ENCODE measurements around the gene DEPDC5. TPM values are rescaled to one million over a fixed set of nuclear protein-coding genes. Genes with fewer than 3 reads are reported as not detected.

Gene DEPDC5
- total and polyA plus RNA-seq, 3 experiments from 2014 or later = 11.1 to 38.1 (median 29.1) TPM

DNA sequence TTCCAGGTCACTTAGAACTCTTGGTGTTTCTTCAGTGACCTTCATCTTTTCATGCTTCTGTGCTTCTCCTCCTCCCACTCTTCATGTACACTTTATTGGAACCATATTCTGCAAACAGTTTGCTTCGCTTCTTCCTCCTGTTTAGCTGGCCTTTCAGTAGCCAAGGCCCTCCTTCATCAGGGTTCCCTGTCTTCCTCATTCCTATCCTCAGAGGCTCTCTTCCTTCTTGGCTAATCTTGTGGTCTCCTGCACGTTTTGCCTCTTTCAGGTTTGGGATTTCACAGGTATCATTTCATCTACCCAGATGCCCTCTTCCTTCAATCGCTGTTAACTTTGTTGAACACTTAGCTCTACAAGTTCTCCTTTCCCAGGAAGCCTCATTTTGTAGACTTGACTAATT, 66.8 kb downstream of the DEPDC5 start:
- Mint-ChIP-seq H3K4me1 (no peaks in the 10 kb centered on the region), H3K4me3 (no peak overlapping the region), H3K9me3 (no peaks in the 10 kb centered on the region), H3K27ac (peak overlapping the region in 1 of 8 donors; percentile 13), H3K36me3 (peaks cover 21 to 89% (median 43%) of the 10 kb centered on the region in 3 donors), H3K27me3 (no peaks in the 10 kb centered on the region)
- H3K36me3 ChIP-seq (ENCODE audit: insufficient read depth, low read length) = peaks cover 43% of the 10 kb centered on the region
- CTCF ChIA-PET = no interaction called here
- H3K4me3 ChIP-seq (ENCODE audit: low read length) = no peak overlapping the region
- no peak overlapping the region for H3K27ac ChIP-seq (ENCODE audit: low read depth, low read length)
- no peak for DNase-seq
- H3K4me1 ChIP-seq (ENCODE audit: insufficient read depth, low read length) = no peaks in the 10 kb centered on the region
- POLR2A ChIA-PET = no interaction called here
- no peaks in the 10 kb centered on the region for H3K9me3 ChIP-seq (ENCODE audit: low read length)
- H3K27me3 ChIP-seq (ENCODE audit: insufficient read depth, low read length, poor library complexity, severe bottlenecking) = no peaks in the 10 kb centered on the region

DNA sequence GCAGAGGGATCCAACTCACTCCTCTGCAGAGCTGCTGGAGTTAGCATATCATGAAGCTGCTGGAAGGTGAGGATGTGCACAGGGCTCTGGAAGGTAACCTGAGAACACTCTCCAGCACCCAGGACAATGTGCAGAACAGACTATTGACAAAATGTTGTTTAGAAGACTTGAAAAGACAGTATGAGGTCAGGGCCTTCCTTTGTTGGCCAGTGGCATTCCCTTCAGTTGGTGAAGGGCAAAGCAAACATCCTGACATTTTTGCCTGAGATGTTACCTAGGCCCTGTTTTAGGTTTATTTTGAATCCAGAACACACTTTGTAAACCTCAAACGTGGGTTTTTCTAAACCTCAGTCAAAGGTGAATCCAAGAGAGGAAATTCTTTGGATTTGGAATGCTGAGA, 67.8 kb downstream of the DEPDC5 start:
- peaks cover 21 to 89% (median 41%) of the 10 kb centered on the region in 3 donors for H3K36me3 Mint-ChIP-seq
- no peak overlapping the region for H3K27ac Mint-ChIP-seq
- no peak overlapping the region for H3K4me3 ChIP-seq (ENCODE audit: low read length)
- no peak overlapping the region for H3K27ac ChIP-seq (ENCODE audit: low read depth, low read length)
- H3K4me1 ChIP-seq (ENCODE audit: insufficient read depth, low read length) = no peaks in the 10 kb centered on the region
- DNase-seq = no peak
- ChIA-PET CTCF (no interaction called here), POLR2A (interaction anchor here (0.5 kb wide), 1 partner anchor 50 kb away, joined by 3 read pairs; no protein-coding TSS in a partner anchor)
- no peaks in the 10 kb centered on the region for H3K9me3 ChIP-seq (ENCODE audit: low read length)
- no peaks in the 10 kb centered on the region for H3K27me3 Mint-ChIP-seq
- no peaks in the 10 kb centered on the region for H3K9me3 Mint-ChIP-seq
- H3K36me3 ChIP-seq (ENCODE audit: insufficient read depth, low read length) = peaks cover 44% of the 10 kb centered on the region
- no peak overlapping the region for H3K4me3 Mint-ChIP-seq
- H3K4me1 Mint-ChIP-seq = no peaks in the 10 kb centered on the region
- H3K27me3 ChIP-seq (ENCODE audit: insufficient read depth, low read length, poor library complexity, severe bottlenecking) = no peaks in the 10 kb centered on the region

GRCh38 chr22:31822523-31822922, 68.7 kb downstream of the DEPDC5 start:
- Mint-ChIP-seq H3K4me1 (no peaks in the 10 kb centered on the region), H3K4me3 (no peak overlapping the region), H3K9me3 (no peaks in the 10 kb centered on the region), H3K36me3 (peaks cover 21 to 87% (median 41%) of the 10 kb centered on the region in 3 donors), H3K27me3 (no peaks in the 10 kb centered on the region), H3K27ac (peak overlapping the region in 1 of 8 donors; percentile 64)
- no peak for DNase-seq
- Histone ChIP-seq H3K36me3 (ENCODE audit: insufficient read depth, low read length) (peaks cover 47% of the 10 kb centered on the region), H3K9me3 (ENCODE audit: low read length) (no peaks in the 10 kb centered on the region), H3K27me3 (ENCODE audit: insufficient read depth, low read length, poor library complexity, severe bottlenecking) (no peaks in the 10 kb centered on the region), H3K4me3 (ENCODE audit: low read length) (no peak overlapping the region), H3K27ac (ENCODE audit: low read depth, low read length) (no peak overlapping the region), H3K4me1 (ENCODE audit: insufficient read depth, low read length) (no peaks in the 10 kb centered on the region)
- ChIA-PET POLR2A (no interaction called here), CTCF (no interaction called here)

DNA sequence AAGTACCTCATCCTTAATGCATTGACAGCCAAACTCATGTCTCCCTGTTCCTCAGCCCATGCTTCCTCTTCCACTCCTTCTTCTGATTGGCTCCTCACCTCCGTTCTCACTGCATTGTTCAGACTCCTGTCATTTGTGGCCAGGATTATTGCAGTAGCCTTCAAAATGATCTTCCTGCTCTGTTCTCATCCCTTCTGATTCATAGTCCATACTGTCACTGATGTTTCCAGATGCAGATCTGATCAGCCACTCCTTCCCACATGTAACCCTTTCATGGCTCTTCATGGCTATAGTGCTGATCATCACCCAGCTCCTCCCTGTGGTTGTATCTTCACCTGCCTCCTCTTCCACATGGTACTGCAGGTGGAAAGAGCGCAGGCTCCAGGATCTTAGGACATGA, 71.7 kb downstream of the DEPDC5 start:
- H3K4me3 ChIP-seq (ENCODE audit: low read length) = no peak overlapping the region
- CTCF ChIA-PET = no interaction called here
- Mint-ChIP-seq H3K9me3 (no peaks in the 10 kb centered on the region), H3K27me3 (no peaks in the 10 kb centered on the region), H3K4me3 (no peak overlapping the region), H3K27ac (peak overlapping the region in 3 of 8 donors; percentile 4 to 45 (median 11)), H3K4me1 (peaks cover 0 to 3% (median 0%) of the 10 kb centered on the region in 3 donors), H3K36me3 (peaks cover 6 to 82% (median 34%) of the 10 kb centered on the region in 3 donors)
- no peak for DNase-seq
- no peak overlapping the region for H3K27ac ChIP-seq (ENCODE audit: low read depth, low read length)
- peaks cover 27% of the 10 kb centered on the region for H3K36me3 ChIP-seq (ENCODE audit: insufficient read depth, low read length)
- POLR2A ChIA-PET = interaction anchor here (0.6 kb wide), 1 partner anchor 30 kb away, joined by 4 read pairs; no protein-coding TSS in a partner anchor
- no peaks in the 10 kb centered on the region for H3K4me1 ChIP-seq (ENCODE audit: insufficient read depth, low read length)
- no peaks in the 10 kb centered on the region for H3K9me3 ChIP-seq (ENCODE audit: low read length)
- H3K27me3 ChIP-seq (ENCODE audit: insufficient read depth, low read length, poor library complexity, severe bottlenecking) = no peaks in the 10 kb centered on the region

DNA sequence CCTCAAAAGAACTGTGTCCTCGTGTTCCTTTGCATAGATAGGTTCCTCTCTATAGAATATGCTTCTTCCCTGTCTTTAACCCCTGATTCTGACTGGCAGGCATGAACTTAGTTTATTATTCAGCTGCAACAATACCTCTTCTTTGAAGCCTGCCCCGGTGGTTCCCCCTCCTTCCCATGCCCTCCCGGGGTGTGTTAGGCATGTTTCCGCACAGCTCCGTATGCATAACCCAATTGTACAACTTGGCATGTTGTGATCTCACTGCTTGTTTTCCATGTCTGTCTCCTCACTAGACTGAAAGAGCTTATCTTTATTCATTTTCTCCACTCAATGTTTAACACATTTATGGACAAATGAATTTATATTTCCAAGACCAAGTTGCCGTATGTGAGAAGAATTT, 72.6 kb downstream of the DEPDC5 start:
- H3K4me1 ChIP-seq (ENCODE audit: insufficient read depth, low read length) = no peaks in the 10 kb centered on the region
- no peaks in the 10 kb centered on the region for H3K27me3 ChIP-seq (ENCODE audit: insufficient read depth, low read length, poor library complexity, severe bottlenecking)
- Mint-ChIP-seq H3K36me3 (peaks cover 0 to 81% (median 26%) of the 10 kb centered on the region in 3 donors), H3K9me3 (no peaks in the 10 kb centered on the region), H3K4me1 (peaks cover 0 to 3% (median 0%) of the 10 kb centered on the region in 3 donors), H3K4me3 (peak overlapping the region in 1 of 7 donors; percentile 13), H3K27ac (peak overlapping the region in 1 of 8 donors; percentile 65), H3K27me3 (no peaks in the 10 kb centered on the region)
- H3K4me3 ChIP-seq (ENCODE audit: low read length) = no peak overlapping the region
- H3K27ac ChIP-seq (ENCODE audit: low read depth, low read length) = no peak overlapping the region
- H3K36me3 ChIP-seq (ENCODE audit: insufficient read depth, low read length) = peaks cover 22% of the 10 kb centered on the region
- CTCF ChIA-PET = no interaction called here
- no peaks in the 10 kb centered on the region for H3K9me3 ChIP-seq (ENCODE audit: low read length)
- DNase-seq = no peak
- POLR2A ChIA-PET = no interaction called here

DNA sequence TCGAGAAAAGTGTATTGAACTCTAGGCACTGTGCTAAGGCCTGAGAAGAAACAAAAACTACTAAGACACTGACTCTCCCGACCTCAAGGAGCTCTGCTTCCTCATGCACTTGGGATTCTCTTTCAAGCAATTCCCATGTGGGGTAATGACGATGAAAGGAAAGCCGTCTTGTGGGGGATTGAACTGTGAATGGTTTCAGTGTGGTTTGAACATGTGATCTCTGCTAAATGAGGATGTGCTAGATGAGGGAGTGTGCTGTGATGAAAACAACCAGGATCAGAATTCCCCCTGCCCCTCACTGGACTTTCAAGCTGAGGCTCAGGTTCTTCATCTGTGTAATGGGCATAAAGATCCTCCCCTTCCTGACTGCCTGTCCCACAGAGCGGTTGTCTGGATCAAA, 74.9 kb downstream of the DEPDC5 start:
- POLR2A ChIA-PET = no interaction called here
- no peak for DNase-seq
- Mint-ChIP-seq H3K27ac (peak overlapping the region in 3 of 8 donors; percentile 2 to 78 (median 77)), H3K9me3 (no peaks in the 10 kb centered on the region), H3K4me3 (no peak overlapping the region), H3K27me3 (no peaks in the 10 kb centered on the region), H3K4me1 (peaks cover 0 to 4% (median 3%) of the 10 kb centered on the region in 3 donors), H3K36me3 (peaks cover 5 to 78% (median 24%) of the 10 kb centered on the region in 3 donors)
- H3K9me3 ChIP-seq (ENCODE audit: low read length) = no peaks in the 10 kb centered on the region
- H3K36me3 ChIP-seq (ENCODE audit: insufficient read depth, low read length) = peaks cover 19% of the 10 kb centered on the region
- no peak overlapping the region for H3K4me3 ChIP-seq (ENCODE audit: low read length)
- H3K27me3 ChIP-seq (ENCODE audit: insufficient read depth, low read length, poor library complexity, severe bottlenecking) = no peaks in the 10 kb centered on the region
- no peaks in the 10 kb centered on the region for H3K4me1 ChIP-seq (ENCODE audit: insufficient read depth, low read length)
- H3K27ac ChIP-seq (ENCODE audit: low read depth, low read length) = no peak overlapping the region
- CTCF ChIA-PET = no interaction called here

DNA sequence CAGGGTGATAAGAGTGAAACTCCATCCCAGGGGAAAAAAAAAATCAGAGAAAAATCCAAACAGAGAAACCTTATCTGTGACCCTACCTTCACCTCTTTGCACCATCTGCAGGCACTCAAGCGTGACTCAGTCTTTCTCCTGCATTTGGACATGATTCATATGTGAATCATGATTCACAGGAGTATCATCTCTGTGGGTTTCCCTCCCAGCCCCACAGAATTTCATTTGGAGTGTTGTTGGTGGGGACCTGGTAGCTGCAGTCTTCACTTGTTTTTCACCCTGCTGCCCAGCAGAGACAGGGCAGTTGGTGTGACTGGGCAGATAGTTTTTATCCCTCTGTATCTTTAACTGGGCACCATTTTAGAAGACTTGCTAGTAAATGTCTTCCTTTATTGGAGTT, 75.7 kb downstream of the DEPDC5 start:
- ChIA-PET POLR2A (no interaction called here), CTCF (no interaction called here)
- peaks cover 19% of the 10 kb centered on the region for H3K36me3 ChIP-seq (ENCODE audit: insufficient read depth, low read length)
- Mint-ChIP-seq H3K27me3 (no peaks in the 10 kb centered on the region), H3K9me3 (no peaks in the 10 kb centered on the region), H3K4me1 (peaks cover 0 to 4% (median 3%) of the 10 kb centered on the region in 3 donors), H3K27ac (peak overlapping the region in 2 of 8 donors; percentile 13 to 28), H3K36me3 (peaks cover 5 to 81% (median 26%) of the 10 kb centered on the region in 3 donors), H3K4me3 (no peak overlapping the region)
- no peaks in the 10 kb centered on the region for H3K9me3 ChIP-seq (ENCODE audit: low read length)
- no peaks in the 10 kb centered on the region for H3K27me3 ChIP-seq (ENCODE audit: insufficient read depth, low read length, poor library complexity, severe bottlenecking)
- DNase-seq = no peak
- H3K4me1 ChIP-seq (ENCODE audit: insufficient read depth, low read length) = no peaks in the 10 kb centered on the region
- no peak overlapping the region for H3K4me3 ChIP-seq (ENCODE audit: low read length)
- H3K27ac ChIP-seq (ENCODE audit: low read depth, low read length) = no peak overlapping the region

- peaks cover 0 to 4% (median 3%) of the 10 kb centered on the region in 3 donors for H3K4me1 Mint-ChIP-seq
- H3K4me1 ChIP-seq (ENCODE audit: insufficient read depth, low read length) = no peaks in the 10 kb centered on the region
- DNase-seq = no peak
- no peaks in the 10 kb centered on the region for H3K27me3 ChIP-seq (ENCODE audit: insufficient read depth, low read length, poor library complexity, severe bottlenecking)
- no peaks in the 10 kb centered on the region for H3K9me3 Mint-ChIP-seq
- no peak overlapping the region for H3K4me3 Mint-ChIP-seq
- no peaks in the 10 kb centered on the region for H3K9me3 ChIP-seq (ENCODE audit: low read length)
- POLR2A ChIA-PET = no interaction called here
- peaks cover 15% of the 10 kb centered on the region for H3K36me3 ChIP-seq (ENCODE audit: insufficient read depth, low read length)
- no peak overlapping the region for H3K4me3 ChIP-seq (ENCODE audit: low read length)
- peak overlapping the region in 2 of 8 donors; percentile 32 to 90 for H3K27ac Mint-ChIP-seq
- H3K27ac ChIP-seq (ENCODE audit: low read depth, low read length) = no peak overlapping the region
- peaks cover 5 to 84% (median 26%) of the 10 kb centered on the region in 3 donors for H3K36me3 Mint-ChIP-seq
- CTCF ChIA-PET = no interaction called here
- no peaks in the 10 kb centered on the region for H3K27me3 Mint-ChIP-seq
These were observed 76.9 kb downstream of the DEPDC5 start for GRCh38 chr22:31830721-31831070.

Measured in CD8-positive, alpha-beta memory T cell (primary cell).